ENCODE results near the gene MED31.
"Not testable (repeated sequence)": the region's sequence is repeated elsewhere in the genome, so short reads cannot be mapped to it uniquely, and the experiment has no call there.

Gene MED31

GRCh38 chr17:6608321-6608720, 43.1 kb downstream of the MED31 start:
- DNase-seq = no peak

DNA sequence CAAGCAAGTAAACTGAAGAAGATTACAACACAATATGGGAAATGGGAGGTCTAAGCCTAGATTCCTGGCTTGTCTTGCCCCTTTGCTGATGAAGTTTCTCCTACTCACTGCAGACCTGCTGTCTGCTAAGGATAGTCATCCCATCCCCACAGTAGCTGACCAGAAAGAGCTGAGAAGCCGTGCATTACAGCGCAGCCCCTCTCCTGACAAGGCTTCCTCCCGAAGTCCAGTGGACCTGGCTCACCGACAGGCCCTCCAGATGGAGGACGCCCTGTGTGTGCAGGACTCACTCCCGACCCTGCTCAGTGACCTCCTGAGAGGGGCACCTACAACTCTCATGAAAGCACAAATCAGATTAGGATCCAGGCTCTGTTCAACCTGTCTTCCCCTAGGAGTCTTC, 46.3 kb downstream of the MED31 start:
- no peak for DNase-seq

- DNase-seq = no peak
Measured at GRCh38 chr17:6603744-6604325, 47.6 kb downstream of the MED31 start.

- no peak for DNase-seq
Measured at GRCh38 chr17:6602141-6602540, 49.3 kb downstream of the MED31 start.

DNA sequence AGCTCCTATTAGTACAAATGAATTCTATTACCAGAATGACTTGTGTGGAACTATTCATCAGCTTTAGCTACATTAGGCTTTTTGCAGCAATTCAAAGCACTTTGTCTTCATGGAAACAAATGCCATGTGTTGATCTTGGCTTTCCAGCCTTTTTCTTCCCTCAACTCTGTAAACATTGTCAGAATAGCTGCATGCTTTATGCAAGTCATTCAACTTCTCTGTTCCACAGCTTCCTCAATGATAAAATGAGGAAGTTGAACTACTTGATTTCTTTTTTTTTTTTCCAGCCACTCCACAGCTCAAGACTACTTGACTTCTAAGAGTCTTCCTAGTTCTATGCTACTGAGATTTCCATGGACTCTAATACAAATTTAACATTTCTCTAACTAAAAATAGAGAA, 52.0 kb downstream of the MED31 start:
- DNase-seq = no peak

GRCh38 chr17:6597727-6598126, 53.7 kb downstream of the MED31 start:
- no peak for DNase-seq

DNA sequence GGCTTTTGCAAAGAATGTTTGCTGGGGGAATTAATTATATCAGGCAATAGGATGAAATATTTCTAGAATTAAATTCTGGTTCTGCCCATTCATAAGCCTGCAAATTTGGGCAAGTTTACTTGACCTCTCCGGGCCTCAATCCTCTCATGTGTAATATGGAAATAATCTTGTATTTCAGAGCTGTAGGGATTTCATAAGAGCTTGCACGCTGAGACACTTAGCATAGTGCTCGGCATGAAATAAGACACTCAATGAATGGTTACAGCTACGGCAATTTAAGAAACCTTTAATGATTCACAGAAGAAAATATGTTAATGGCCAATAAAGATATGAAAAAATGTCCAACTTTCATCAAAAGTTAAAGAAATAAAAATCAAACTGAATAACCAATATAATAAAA, 54.5 kb downstream of the MED31 start:
- no peak for DNase-seq

GRCh38 chr17:6596511-6596910, 54.9 kb downstream of the MED31 start:
- no peak for DNase-seq

GRCh38 chr17:6596081-6596480, 55.3 kb downstream of the MED31 start:
- no peak for DNase-seq

- not testable (repeated sequence) for DNase-seq
Measured at GRCh38 chr17:6593371-6593770, 58.0 kb downstream of the MED31 start.
